Measurements from ENCODE around the gene MEP1A. TPM values are rescaled to one million over a fixed set of nuclear protein-coding genes. Genes with fewer than 3 reads are reported as not detected.
"Not testable (repeated sequence)": the region's sequence is repeated elsewhere in the genome, so short reads cannot be mapped to it uniquely, and the experiment has no call there.

Gene MEP1A
- total RNA-seq, 1 donor from 2014 or later = not detected

- H3K36me3 ChIP-seq = no peaks in the 10 kb centered on the region
- H3K4me1 ChIP-seq = no peaks in the 10 kb centered on the region
- H3K4me3 ChIP-seq = no peak overlapping the region
- H3K27me3 ChIP-seq = no peaks in the 10 kb centered on the region
- peak overlapping the region in 1 of 2 donors; percentile 22 for H3K27ac ChIP-seq
- DNase-seq (ENCODE audit: low spot score in 2 of 2) = no peak
- intact Hi-C loops (cut with DNase I) = no loop called here
- no peak for TF ChIP-seq CTCF (IDR thresholded peaks at IDR 0.05)
- peaks cover 0 to under 1% of the 10 kb centered on the region in 2 donors for H3K9me3 ChIP-seq
These were observed 21.2 kb upstream of the MEP1A start for GRCh38 chr6:46772016-46772415.

- H3K27ac ChIP-seq = no peak overlapping the region
- no peaks in the 10 kb centered on the region for H3K9me3 ChIP-seq
- no peaks in the 10 kb centered on the region for H3K36me3 ChIP-seq
- H3K4me1 ChIP-seq = no peaks in the 10 kb centered on the region
- no peaks in the 10 kb centered on the region for H3K27me3 ChIP-seq
- no peak overlapping the region for H3K4me3 ChIP-seq
- TF ChIP-seq CTCF (IDR thresholded peaks at IDR 0.05) = no peak
- intact Hi-C loops (cut with DNase I) = no loop called here
- DNase-seq (ENCODE audit: low spot score in 2 of 2) = peak; percentile 25 to 64
These were observed 20.4 kb upstream of the MEP1A start for GRCh38 chr6:46772762-46773161.

GRCh38 chr6:46773201-46773855 is 19.9 kb upstream of the MEP1A start:
- intact Hi-C loops (cut with DNase I) = no loop called here
- no peak for DNase-seq (ENCODE audit: low spot score in 2 of 2)
- Histone ChIP-seq H3K4me3 (no peak overlapping the region), H3K27me3 (no peaks in the 10 kb centered on the region), H3K4me1 (no peaks in the 10 kb centered on the region), H3K36me3 (no peaks in the 10 kb centered on the region), H3K9me3 (no peaks in the 10 kb centered on the region), H3K27ac (no peak overlapping the region)
- no peak for TF ChIP-seq CTCF (IDR thresholded peaks at IDR 0.05)

- H3K9me3 ChIP-seq; H3K27ac ChIP-seq; H3K36me3 ChIP-seq; H3K4me3 ChIP-seq; H3K27me3 ChIP-seq; DNase-seq (ENCODE audit: low spot score in 2 of 2); H3K4me1 ChIP-seq; intact Hi-C loops (cut with DNase I): not testable (repeated sequence)
These were observed 18.5 kb upstream of the MEP1A start for GRCh38 chr6:46774736-46775135.

GRCh38 chr6:46776070-46776712 is 17.0 kb upstream of the MEP1A start:
- no peak for TF ChIP-seq CTCF (IDR thresholded peaks at IDR 0.05)
- Histone ChIP-seq H3K4me3 (no peak overlapping the region), H3K27ac (no peak overlapping the region), H3K27me3 (no peaks in the 10 kb centered on the region), H3K36me3 (no peaks in the 10 kb centered on the region), H3K4me1 (no peaks in the 10 kb centered on the region), H3K9me3 (no peaks in the 10 kb centered on the region)
- no peak for DNase-seq (ENCODE audit: low spot score in 2 of 2)
- intact Hi-C loops (cut with DNase I) = no loop called here

GRCh38 chr6:46777476-46778346 is 15.5 kb upstream of the MEP1A start:
- TF ChIP-seq CTCF (IDR thresholded peaks at IDR 0.05) = no peak
- DNase-seq (ENCODE audit: low spot score in 2 of 2) = no peak
- no peak overlapping the region for H3K27ac ChIP-seq
- no peak overlapping the region for H3K4me3 ChIP-seq
- no peaks in the 10 kb centered on the region for H3K27me3 ChIP-seq
- H3K9me3 ChIP-seq = no peaks in the 10 kb centered on the region
- intact Hi-C loops (cut with DNase I) = no loop called here
- H3K4me1 ChIP-seq = no peaks in the 10 kb centered on the region
- H3K36me3 ChIP-seq = no peaks in the 10 kb centered on the region
